DMS53 treated with DMSO at 0.1 percent for 48 hours (cell line): Measurements from ENCODE around the gene MRI1.
"Not testable (repeated sequence)": the region's sequence is repeated elsewhere in the genome, so short reads cannot be mapped to it uniquely, and the experiment has no call there.

Experiments used
- DNase-seq: peaks from one replicate; lab custom pipeline; 2025; ENCODE audit not compliant: unreplicated experiment; lab: John Stamatoyannopoulos, UW

Gene MRI1

GRCh38 chr19:13758795-13759194 lies 5.5 kb upstream of the MRI1 start:
- DNase-seq = no peak

GRCh38 chr19:13761423-13761822 lies 2.9 kb upstream of the MRI1 start:
- DNase-seq = no peak

GRCh38 chr19:13762635-13763235 lies 1.6 kb upstream of the MRI1 start:
- DNase-seq = no peak

GRCh38 chr19:13763265-13763664 lies 1.1 kb upstream of the MRI1 start:
- no peak for DNase-seq

GRCh38 chr19:13764821-13765394 lies 586 bp downstream of the MRI1 start:
- no peak for DNase-seq

- no peak for DNase-seq
Measured at GRCh38 chr19:13765395-13766094, 1.2 kb downstream of the MRI1 start.

GRCh38 chr19:13766095-13766481 lies 1.8 kb downstream of the MRI1 start:
- DNase-seq = no peak

- DNase-seq = no peak
Measured at GRCh38 chr19:13768510-13768909, 4.2 kb downstream of the MRI1 start.

- no peak for DNase-seq
Measured at GRCh38 chr19:13770013-13770635, 5.8 kb downstream of the MRI1 start.

- DNase-seq = peak; percentile 78
Measured at GRCh38 chr19:13774217-13775191, 10.2 kb downstream of the MRI1 start, which contains the start of gene C19orf53. Gene C19orf53 (plus strand): TSS chr19:13774456. CDS start chr19:13774478, 22 bp downstream.

- no peak for DNase-seq
Measured at GRCh38 chr19:13778398-13778797, 14.1 kb downstream of the MRI1 start.

GRCh38 chr19:13778847-13779246 lies 14.5 kb downstream of the MRI1 start:
- DNase-seq = no peak

GRCh38 chr19:13779794-13780193 lies 15.5 kb downstream of the MRI1 start:
- DNase-seq = not testable (repeated sequence)

- peak; percentile 7 for DNase-seq
Measured at GRCh38 chr19:13781547-13781946, 17.2 kb downstream of the MRI1 start.

- no peak for DNase-seq
Measured at GRCh38 chr19:13782537-13782936, 18.2 kb downstream of the MRI1 start.

GRCh38 chr19:13783565-13784500 lies 19.5 kb downstream of the MRI1 start:
- no peak for DNase-seq

- peak; percentile 13 for DNase-seq
Measured at GRCh38 chr19:13784731-13785452, 20.6 kb downstream of the MRI1 start.

GRCh38 chr19:13788991-13789390 lies 24.7 kb downstream of the MRI1 start:
- DNase-seq = no peak

GRCh38 chr19:13790354-13790753 lies 26.0 kb downstream of the MRI1 start:
- DNase-seq = no peak
